ENCODE results near the gene DMXL1.
"Not testable (repeated sequence)": the region's sequence is repeated elsewhere in the genome, so short reads cannot be mapped to it uniquely, and the experiment has no call there.

The DMXL1 gene

DNA sequence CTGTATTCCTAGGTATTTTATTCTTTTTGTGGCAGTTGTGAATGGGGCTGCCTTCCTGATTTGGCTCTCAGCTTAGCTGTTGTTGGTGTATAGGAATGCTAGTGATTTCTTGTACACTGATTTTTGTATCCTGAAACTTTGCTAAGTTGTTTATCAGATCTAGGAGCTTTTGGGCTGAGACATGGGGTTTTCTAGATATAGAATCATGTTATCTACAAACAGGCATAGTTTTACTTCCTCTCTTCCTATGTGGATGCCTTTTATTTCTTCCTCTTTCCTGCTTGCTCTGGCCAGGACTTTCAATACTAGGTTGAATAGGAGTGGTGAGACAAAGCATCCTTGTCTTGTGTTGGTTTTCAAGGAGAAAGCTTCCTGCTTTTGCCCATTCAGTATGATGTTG is 129.9 kb downstream of the DMXL1 start:
- in situ Hi-C loops (cut with MboI; ENCODE audit: low sequenced_read_pairs): no loop called here

- in situ Hi-C loops (cut with MboI; ENCODE audit: low sequenced_read_pairs): no loop called here
Measured at GRCh38 chr5:119207105-119207504, 136.2 kb downstream of the DMXL1 start.

DNA sequence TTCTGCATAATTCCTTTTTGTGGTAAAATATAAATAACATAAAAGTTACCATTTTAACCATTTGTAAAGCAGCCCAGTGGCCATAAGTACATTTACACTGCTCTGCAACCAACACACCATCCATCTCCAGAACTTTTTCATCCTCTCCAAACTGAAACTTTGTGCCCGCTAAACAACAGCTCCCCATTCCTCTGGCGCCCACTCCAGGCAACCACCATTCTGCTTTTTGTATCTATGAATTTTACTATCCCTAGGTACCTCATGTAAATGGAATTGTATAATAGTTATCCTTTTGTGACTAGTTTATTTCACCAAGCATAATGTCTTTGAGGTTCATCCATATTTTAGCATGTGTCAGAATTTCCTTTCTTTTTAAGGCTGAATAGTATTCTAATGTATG is 141.1 kb downstream of the DMXL1 start:
- in situ Hi-C loops (cut with MboI; ENCODE audit: low sequenced_read_pairs): no loop called here

DNA sequence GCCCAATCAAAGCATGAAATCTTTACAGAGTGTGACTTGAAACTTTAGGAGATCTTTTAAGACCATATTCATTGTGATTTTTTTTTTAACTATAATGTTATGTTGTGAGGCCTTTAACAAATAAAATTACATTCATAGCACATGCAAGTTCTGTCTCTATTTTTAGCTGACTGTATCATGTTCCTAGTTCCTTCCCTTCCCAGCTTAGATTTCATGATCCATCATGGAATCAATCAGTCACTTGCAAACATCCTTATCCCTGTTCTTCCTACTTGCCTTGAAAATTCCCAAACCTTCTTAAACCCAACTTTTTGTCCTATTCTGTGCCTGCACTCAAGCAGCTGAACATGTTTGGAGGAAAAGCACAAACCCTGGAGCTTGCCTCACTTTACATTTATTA is 141.8 kb downstream of the DMXL1 start:
- in situ Hi-C loops (cut with MboI; ENCODE audit: low sequenced_read_pairs): no loop called here

- in situ Hi-C loops (cut with MboI; ENCODE audit: low sequenced_read_pairs): no loop called here
Measured at GRCh38 chr5:119217183-119217582, 146.3 kb downstream of the DMXL1 start.

- in situ Hi-C loops (cut with MboI; ENCODE audit: low sequenced_read_pairs): no loop called here
Measured at GRCh38 chr5:119218830-119219782, 148.2 kb downstream of the DMXL1 start.

DNA sequence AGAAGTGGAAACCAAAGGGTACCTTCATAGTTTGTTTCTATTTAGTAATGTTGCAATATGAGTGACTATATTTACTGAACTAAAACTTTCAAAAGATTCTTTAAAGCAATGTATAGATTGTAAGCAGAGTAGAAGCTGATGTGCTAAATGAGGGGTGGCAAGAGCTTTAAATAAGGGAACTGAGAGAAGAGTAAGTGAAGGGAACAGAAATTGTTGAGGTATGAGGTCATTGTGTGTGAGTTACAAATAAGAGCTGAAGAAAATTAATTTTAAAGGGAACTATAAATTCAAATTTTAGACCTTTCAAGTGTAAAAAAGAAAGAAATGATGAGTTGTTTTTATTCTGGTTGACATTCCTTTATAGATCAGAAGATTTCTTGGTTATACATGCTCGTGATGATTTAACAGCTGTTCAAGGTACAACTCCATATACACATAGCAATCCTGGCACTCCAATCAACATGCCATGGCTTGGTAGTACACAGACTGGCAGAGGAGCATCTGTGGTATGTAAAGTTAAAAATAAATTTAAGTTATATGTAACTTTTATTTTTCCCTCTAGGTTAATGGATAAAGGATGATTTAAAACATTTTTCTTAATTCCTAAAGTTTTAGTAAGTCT is 149.8 kb downstream of the DMXL1 start:
- in situ Hi-C loops (cut with MboI; ENCODE audit: low sequenced_read_pairs): no loop called here

DNA sequence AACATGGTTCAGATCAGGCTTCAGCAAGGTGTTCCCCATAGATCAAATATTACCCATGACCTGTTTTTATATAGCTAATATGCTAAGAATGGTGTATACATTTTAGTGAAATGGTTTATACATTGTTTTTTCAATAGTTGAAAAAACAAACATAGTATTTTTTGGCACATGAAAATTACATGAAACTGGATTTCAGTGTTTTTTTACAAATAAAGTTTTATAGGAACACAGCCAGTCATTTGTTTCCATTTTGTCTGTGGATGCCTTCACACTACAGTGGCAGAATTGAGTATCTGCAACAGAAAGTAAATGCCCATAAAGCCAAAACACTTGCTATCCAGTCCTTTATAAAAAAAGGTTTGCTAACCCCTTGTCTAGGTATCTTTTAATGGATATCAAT is 150.4 kb downstream of the DMXL1 start:
- in situ Hi-C loops (cut with MboI; ENCODE audit: low sequenced_read_pairs): no loop called here

DNA sequence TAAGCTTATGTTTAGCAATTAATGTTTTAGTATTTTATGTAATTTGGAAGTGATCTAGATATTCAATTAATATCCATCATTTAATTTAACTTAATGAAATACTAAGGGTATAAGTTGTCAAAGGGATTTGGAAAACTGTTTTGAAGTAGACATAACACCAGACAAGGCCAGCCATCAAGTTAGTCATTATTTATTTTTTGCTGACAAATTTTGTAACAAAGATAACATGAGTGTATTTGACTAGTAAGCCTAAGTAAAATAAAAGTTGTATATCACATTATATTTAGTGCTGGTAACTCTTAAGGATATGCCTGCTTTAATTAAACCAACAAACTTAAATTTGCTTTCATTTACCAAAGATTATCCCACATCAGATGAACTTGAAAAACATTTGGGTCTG is 159.1 kb downstream of the DMXL1 start:
- in situ Hi-C loops (cut with MboI; ENCODE audit: low sequenced_read_pairs): no loop called here

DNA sequence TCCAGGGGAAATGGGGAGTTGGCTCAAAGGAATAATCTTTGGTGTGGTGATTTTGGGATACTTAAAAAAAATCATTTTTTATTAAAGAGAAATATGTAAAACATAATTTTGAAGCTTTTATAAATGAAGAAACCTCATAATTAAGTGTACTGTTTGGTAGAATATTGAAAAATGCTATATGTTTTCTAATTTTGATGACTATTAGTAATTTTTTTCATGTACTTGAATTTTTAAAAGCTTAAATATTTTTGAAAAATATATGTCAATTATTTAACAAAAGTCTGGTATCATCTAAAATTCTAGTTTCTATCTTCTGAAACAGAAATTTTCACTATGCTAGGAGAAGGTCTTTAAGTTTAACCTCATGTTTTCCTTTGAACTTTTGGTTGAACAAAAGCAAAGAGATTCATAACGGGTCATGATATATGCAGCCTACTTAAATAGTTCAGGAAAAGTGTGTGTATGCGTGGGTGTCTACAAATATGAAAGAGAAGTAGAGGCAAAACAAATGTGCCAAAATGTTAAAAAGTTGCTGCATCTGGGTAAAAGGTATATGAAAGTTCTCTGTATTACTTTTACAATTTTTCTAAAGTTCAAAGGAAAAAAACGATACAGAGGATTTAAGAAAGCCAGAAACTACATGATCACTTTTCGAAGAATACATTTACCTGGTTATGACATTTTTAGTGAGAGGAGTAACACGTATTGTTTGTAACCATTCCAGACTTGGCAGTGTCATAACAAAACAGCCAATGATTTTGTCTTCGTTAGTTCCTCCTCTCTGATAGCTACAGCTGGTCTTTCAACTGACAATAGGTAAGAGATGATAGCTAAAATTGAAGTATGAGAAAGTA is 167.6 kb downstream of the DMXL1 start:
- in situ Hi-C loops (cut with MboI; ENCODE audit: low sequenced_read_pairs): no loop called here

DNA sequence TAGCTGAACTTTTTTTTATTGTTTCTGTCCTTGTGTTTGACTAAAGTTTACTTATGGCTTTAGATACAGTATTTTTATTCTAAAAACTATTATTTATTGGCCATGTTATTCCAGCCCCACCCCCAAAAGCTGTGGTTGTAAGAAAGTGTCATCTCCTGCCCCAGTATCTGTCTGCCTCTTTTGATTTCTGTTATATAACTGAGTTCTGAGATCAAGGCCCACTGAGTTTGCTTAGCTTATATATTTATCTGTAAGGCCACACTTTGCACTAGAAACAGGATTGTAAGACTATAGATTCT is 168.2 kb downstream of the DMXL1 start:
- in situ Hi-C loops (cut with MboI; ENCODE audit: low sequenced_read_pairs): no loop called here

GRCh38 chr5:119239826-119240225 is 168.9 kb downstream of the DMXL1 start:
- in situ Hi-C loops (cut with MboI; ENCODE audit: low sequenced_read_pairs): not testable (repeated sequence)

- in situ Hi-C loops (cut with MboI; ENCODE audit: low sequenced_read_pairs): no loop called here
Measured at GRCh38 chr5:119243888-119244287, 173.0 kb downstream of the DMXL1 start.

DNA sequence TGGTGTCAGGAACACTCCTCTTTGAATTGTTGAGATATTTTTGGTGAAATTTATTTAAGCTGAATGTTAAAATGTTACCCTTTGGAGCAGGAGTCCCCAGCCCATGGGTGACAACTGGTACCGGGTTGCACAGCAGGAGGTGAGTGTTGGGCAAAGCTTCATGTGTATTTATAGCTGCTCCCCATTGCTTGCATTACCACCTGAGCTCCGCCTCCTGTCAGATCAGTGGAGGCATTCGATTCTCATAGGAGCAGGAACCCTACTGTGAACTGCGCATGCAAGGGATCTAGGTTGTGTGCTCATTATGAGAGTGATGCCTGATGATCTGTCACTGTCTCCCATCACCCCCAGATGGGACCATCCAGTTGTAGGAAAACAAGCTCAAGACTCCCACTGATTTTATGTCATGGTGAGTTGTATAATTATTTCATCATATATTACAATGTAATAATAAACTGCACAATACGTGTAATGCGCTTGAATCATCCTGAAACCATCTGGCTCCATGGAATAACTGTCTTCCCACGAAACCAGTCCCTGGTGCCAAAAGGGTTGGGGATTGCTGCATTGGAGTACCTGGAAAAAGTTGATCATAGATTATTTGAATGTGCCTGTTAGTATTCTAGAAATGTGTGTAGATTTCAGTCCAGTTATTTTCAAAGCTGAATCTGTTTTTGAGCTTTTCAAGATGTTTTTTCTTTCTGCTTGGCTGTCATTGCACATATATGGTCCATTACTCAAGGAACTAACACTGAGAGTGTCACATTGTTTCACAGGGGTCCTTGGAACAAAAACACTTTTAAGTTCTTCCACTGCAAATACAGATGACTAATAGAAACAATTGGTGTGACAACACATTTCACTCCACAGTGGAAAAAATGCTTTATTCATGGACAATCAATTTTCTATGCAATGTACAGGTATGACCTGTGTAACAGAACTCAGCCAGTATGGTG is 180.3 kb downstream of the DMXL1 start:
- in situ Hi-C loops (cut with MboI; ENCODE audit: low sequenced_read_pairs): no loop called here

DNA sequence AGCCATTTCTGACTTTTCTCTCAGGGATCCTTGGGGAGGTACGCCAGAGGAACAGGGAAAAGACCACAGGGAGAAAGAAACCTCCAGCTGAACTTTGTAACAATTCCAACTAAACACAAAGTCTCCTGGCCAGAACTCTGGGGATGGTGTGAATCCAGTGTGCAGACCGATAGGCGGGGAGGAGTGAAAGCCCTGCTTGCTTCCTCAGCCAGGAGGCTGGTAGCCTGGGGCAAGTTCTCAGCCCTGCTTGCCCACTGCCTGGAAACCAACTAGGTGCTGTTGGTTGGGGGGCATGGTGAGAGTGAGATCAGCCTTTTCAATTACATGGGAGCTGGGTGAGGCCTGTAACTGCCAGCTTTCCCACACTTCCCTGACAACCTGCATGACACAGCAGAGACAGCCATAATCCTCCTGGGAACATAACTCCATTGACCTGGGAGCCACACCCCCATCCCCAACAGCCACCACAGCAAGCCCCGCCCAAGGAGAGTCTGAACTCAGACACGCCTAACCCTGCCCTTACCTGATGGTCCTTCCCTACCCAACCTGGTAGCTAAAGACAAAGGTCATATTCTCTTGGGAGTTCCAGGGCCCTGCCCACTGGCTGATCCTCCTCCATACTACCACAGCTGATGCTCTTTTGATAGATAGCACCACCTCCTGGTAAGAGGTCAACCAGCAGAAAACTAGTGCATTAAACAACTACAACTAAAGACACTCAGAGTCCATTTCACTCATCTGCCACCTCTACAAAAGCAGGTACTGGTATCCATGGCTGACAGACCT is 184.9 kb downstream of the DMXL1 start:
- in situ Hi-C loops (cut with MboI; ENCODE audit: low sequenced_read_pairs): no loop called here

- in situ Hi-C loops (cut with MboI; ENCODE audit: low sequenced_read_pairs): no loop called here
Measured at GRCh38 chr5:119257613-119258012, 186.7 kb downstream of the DMXL1 start.

GRCh38 chr5:119263639-119264038 is 192.8 kb downstream of the DMXL1 start:
- in situ Hi-C loops (cut with MboI; ENCODE audit: low sequenced_read_pairs): no loop called here

DNA sequence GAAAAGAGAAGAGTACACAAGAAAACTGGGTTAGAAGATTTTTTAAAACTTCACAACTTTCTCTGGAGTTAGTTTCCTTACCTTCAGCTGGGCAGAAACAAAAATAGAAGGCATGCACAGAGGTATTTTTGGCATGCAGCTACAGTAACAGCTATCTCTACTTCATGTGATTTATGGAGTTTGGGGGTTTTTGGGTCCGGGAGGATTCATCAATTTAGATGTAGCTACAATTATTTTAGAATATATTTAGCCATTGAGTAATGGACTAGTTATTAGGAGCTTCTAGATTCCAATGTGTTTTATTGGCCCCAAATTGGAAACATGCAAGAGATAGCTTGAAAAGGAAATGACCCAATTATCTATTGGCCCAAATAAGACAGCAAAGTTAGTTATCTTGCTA is 193.3 kb downstream of the DMXL1 start:
- in situ Hi-C loops (cut with MboI; ENCODE audit: low sequenced_read_pairs): no loop called here

DNA sequence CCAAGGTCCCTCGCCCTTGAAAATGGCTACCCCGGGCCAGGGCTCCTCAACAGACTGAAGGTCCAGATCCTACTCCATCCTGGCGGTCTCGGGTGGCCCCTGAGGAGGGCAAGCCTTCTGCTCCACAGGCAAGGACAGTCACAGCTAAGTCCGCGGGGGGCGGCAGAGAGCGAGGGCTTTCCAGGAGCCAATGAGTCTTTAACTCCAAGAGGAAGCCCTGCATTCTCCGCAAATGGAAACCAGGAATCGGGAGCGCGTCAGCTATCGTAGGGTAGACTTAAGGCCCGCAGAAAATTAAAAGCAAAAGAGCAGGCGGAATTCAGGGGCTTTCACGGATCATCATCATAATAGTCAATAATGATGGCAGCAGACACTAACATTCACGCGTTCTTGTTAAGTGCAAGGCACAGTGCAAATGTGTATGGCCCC is 197.1 kb downstream of the DMXL1 start:
- in situ Hi-C loops (cut with MboI; ENCODE audit: low sequenced_read_pairs): no loop called here
